ENCODE results near the gene NOTCH1. TPM values are rescaled to one million over a fixed set of nuclear protein-coding genes. Genes with fewer than 3 reads are reported as not detected.

NOTCH1 gene
- total RNA-seq, 2 donors from 2014 or later, result 29.6 to 65.3 TPM

GRCh38 chr9:136467766-136468165 lies 78.1 kb downstream of the NOTCH1 start:
- intact Hi-C loops (cut with DNase I), result no loop called here

GRCh38 chr9:136466155-136466541 lies 79.7 kb downstream of the NOTCH1 start:
- intact Hi-C loops (cut with DNase I), result no loop called here
- Histone ChIP-seq H3K9me3 (no peaks in the 10 kb centered on the region), H3K36me3 (replicated peaks in 1 of 2; ENCODE audit: insufficient read depth in 1 of 2, low read depth in 2 of 2) (peaks cover 22 to 53% of the 10 kb centered on the region in 2 donors), H3K27me3 (no peaks in the 10 kb centered on the region), H3K27ac (no peak overlapping the region), H3K4me1 (no peaks in the 10 kb centered on the region), H3K4me3 (no peak overlapping the region)
- no peak for TF ChIP-seq CTCF (IDR thresholded peaks at IDR 0.05)
- DNase-seq (no peak), ATAC-seq (no peak)
- 96% methylated on average over 30 of the region's 30 CpGs for WGBS, 2 donors

More at GRCh38 chr9:136467766-136468165, 78.1 kb downstream of the NOTCH1 start:
- TF ChIP-seq CTCF (IDR thresholded peaks at IDR 0.05), result no peak
- no peak for TF ChIP-seq POLR2A (IDR thresholded peaks at IDR 0.05)
- DNase-seq (no peak), ATAC-seq (no peak)
- Histone ChIP-seq H3K27me3 (no peaks in the 10 kb centered on the region), H3K4me1 (no peaks in the 10 kb centered on the region), H3K9me3 (no peaks in the 10 kb centered on the region), H3K4me3 (no peak overlapping the region), H3K27ac (no peak overlapping the region), H3K36me3 (replicated peaks in 1 of 2; ENCODE audit: insufficient read depth in 1 of 2, low read depth in 2 of 2) (peaks cover 17 to 48% of the 10 kb centered on the region in 2 donors)
- 79 to 84% methylated on average over 12 to 15 of the region's 15 CpGs for WGBS, 2 donors

GRCh38 chr9:136465500-136466154 lies 80.2 kb downstream of the NOTCH1 start:
- TF ChIP-seq CTCF (IDR thresholded peaks at IDR 0.05), result no peak
- TF ChIP-seq POLR2A (IDR thresholded peaks at IDR 0.05), result no peak
- no peaks in the 10 kb centered on the region for H3K27me3 ChIP-seq
- H3K4me1 ChIP-seq, result no peaks in the 10 kb centered on the region
- peaks cover 22 to 55% of the 10 kb centered on the region in 2 donors for H3K36me3 ChIP-seq (replicated peaks in 1 of 2; ENCODE audit: insufficient read depth in 1 of 2, low read depth in 2 of 2)
- ATAC-seq (no peak), DNase-seq (no peak)
- intact Hi-C loops (cut with DNase I), result no loop called here
- H3K27ac ChIP-seq, result no peak overlapping the region
- H3K4me3 ChIP-seq, result no peak overlapping the region
- 93 to 94% methylated on average over 19 to 26 of the region's 27 CpGs for WGBS, 2 donors
- H3K9me3 ChIP-seq, result no peaks in the 10 kb centered on the region

GRCh38 chr9:136464241-136464640 lies 81.6 kb downstream of the NOTCH1 start:
- Histone ChIP-seq H3K27ac (no peak overlapping the region), H3K4me3 (no peak overlapping the region), H3K9me3 (no peaks in the 10 kb centered on the region), H3K36me3 (replicated peaks in 1 of 2; ENCODE audit: insufficient read depth in 1 of 2, low read depth in 2 of 2) (peaks cover 25 to 62% of the 10 kb centered on the region in 2 donors), H3K27me3 (no peaks in the 10 kb centered on the region), H3K4me1 (no peaks in the 10 kb centered on the region)
- 81 to 84% methylated on average over 6 of the region's 6 CpGs for WGBS, 2 donors
- DNase-seq (no peak), ATAC-seq (no peak)
- intact Hi-C loops (cut with DNase I), result no loop called here
- TF ChIP-seq CTCF (IDR thresholded peaks at IDR 0.05) (no peak), POLR2A (IDR thresholded peaks at IDR 0.05) (no peak)

GRCh38 chr9:136463578-136463977 lies 82.3 kb downstream of the NOTCH1 start:
- DNase-seq, result no peak
- H3K27me3 ChIP-seq, result no peaks in the 10 kb centered on the region
- ATAC-seq, result no peak
- intact Hi-C loops (cut with DNase I), result no loop called here
- TF ChIP-seq POLR2A (IDR thresholded peaks at IDR 0.05), result no peak
- no peak overlapping the region for H3K4me3 ChIP-seq
- 89 to 98% methylated on average over 5 to 14 of the region's 14 CpGs for WGBS, 2 donors
- H3K9me3 ChIP-seq, result no peaks in the 10 kb centered on the region
- peaks cover 27 to 67% of the 10 kb centered on the region in 2 donors for H3K36me3 ChIP-seq (replicated peaks in 1 of 2; ENCODE audit: insufficient read depth in 1 of 2, low read depth in 2 of 2)
- no peaks in the 10 kb centered on the region for H3K4me1 ChIP-seq
- H3K27ac ChIP-seq, result no peak overlapping the region

All from body of pancreas (tissue), 4 donors.